Measurements from ENCODE around the gene MYOM1. TPM values are rescaled to one million over a fixed set of nuclear protein-coding genes. Genes with fewer than 3 reads are reported as not detected.

MYOM1 gene
- polyA plus RNA-seq, 1 experiment, result 0.02 TPM

DNA sequence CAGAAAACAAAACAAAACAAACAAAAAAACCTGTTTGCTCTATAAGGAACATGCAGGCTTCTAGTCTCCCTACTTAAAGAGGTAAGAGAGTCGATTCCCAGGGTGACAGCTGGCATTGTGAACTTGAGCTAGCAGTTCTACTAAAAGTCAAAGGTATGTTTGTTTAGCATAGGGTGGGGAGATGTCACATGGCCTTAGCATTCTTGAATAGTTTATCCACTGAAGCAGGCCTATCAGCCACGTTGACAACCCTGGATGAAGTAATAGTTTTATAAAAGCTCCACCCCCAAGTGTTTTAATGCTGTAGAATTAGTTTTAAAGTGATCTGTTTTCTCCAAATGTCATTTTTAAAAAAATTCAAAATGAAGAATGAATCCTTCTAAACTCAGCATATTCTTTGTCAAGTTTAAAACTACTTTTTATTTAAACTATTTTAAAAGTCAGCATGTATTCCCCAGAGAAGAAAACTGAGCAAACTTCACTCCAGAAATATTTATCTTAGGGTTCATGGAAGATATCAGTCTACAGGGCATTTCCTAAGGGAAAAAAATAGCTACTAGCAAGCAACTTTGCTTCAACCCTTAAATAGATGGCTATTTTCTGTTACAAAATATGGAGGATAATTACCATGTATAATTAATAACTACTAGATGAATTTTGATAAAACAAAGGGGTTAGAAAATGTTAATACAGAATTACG, 1.7 kb downstream of the MYOM1 start:
- H3K27ac ChIP-seq (ENCODE audit: low read depth, low read length), result no peak overlapping the region
- ChIA-PET CTCF (interaction anchor here (0.8 to 1.4 kb wide), 2 partner anchors 27 to 156 kb away, joined by 3 read pairs; no protein-coding TSS in a partner anchor), POLR2A (no interaction called here)
- peaks cover 5% of the 10 kb centered on the region for H3K27me3 ChIP-seq (ENCODE audit: control insufficient read depth, insufficient read depth, low read length)
- no peak overlapping the region for H3K4me3 ChIP-seq (ENCODE audit: low read depth, low read length)
- no peak for TF ChIP-seq CTCF (IDR thresholded peaks at IDR 0.05; ENCODE audit: low read depth, low read length)
- DNase-seq (ENCODE audit: low read depth, low spot score), result no peak
- H3K9me3 ChIP-seq (ENCODE audit: control insufficient read depth, insufficient read depth, low read length), result no peaks in the 10 kb centered on the region; the same call in 1 of the 2 replicates

GRCh38 chr18:3216987-3217386, 2.8 kb downstream of the MYOM1 start:
- DNase-seq (ENCODE audit: low read depth, low spot score), result no peak
- ChIA-PET CTCF (no interaction called here), POLR2A (no interaction called here)
- Histone ChIP-seq H3K9me3 (ENCODE audit: control insufficient read depth, insufficient read depth, low read length) (no peaks in the 10 kb centered on the region; the same call in 1 of the 2 replicates), H3K27ac (ENCODE audit: low read depth, low read length) (no peak overlapping the region), H3K27me3 (ENCODE audit: control insufficient read depth, insufficient read depth, low read length) (peaks cover 3% of the 10 kb centered on the region), H3K4me3 (ENCODE audit: low read depth, low read length) (no peak overlapping the region)
- no peak for TF ChIP-seq CTCF (IDR thresholded peaks at IDR 0.05; ENCODE audit: low read depth, low read length)

- Histone ChIP-seq H3K4me3 (ENCODE audit: low read depth, low read length) (no peak overlapping the region), H3K27me3 (ENCODE audit: control insufficient read depth, insufficient read depth, low read length) (no peaks in the 10 kb centered on the region), H3K27ac (ENCODE audit: low read depth, low read length) (no peak overlapping the region), H3K9me3 (ENCODE audit: control insufficient read depth, insufficient read depth, low read length) (no peaks in the 10 kb centered on the region; the same call in 1 of the 2 replicates)
- ChIA-PET POLR2A (no interaction called here), CTCF (no interaction called here)
- DNase-seq (ENCODE audit: low read depth, low spot score), result no peak
- TF ChIP-seq CTCF (IDR thresholded peaks at IDR 0.05; ENCODE audit: low read depth, low read length), result no peak
These were observed 4.7 kb downstream of the MYOM1 start for GRCh38 chr18:3214855-3215637.

DNA sequence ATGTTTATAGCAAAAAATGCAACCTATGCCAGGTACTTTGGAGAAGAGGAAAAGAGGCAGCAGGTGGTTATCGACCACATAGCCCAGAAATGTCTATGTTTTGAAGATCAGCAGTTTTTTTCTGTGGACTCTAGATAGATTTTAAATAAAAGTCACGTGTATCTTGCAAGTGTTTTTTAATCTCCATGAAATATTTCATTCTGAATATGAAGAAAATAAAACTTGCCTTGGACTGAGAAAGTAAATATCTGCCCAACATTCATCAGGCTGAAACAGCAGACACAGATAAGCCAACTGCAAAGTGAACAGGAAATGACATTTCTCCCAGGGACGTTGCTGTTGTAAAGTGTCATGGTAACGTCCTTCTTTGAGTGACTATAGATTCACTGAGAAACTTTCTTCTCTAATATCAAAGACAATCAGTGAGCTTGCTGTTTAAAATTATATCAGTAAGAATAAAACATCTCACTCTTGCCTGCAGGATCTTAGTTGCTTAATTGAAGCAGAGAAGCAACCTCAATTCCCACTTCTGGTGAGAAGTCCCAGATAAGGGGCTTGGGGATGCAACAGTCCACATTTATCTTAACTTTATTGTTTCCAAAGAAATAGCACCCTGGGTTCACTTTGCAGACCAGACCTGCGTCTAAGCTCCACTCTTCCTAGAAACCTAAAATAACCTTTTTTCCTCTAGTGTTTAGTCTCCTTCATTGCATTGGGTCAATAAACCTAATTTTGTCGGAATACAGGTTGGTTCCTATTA, 6.3 kb downstream of the MYOM1 start:
- Histone ChIP-seq H3K4me3 (ENCODE audit: low read depth, low read length) (no peak overlapping the region), H3K27me3 (ENCODE audit: control insufficient read depth, insufficient read depth, low read length) (no peaks in the 10 kb centered on the region), H3K27ac (ENCODE audit: low read depth, low read length) (no peak overlapping the region), H3K9me3 (ENCODE audit: control insufficient read depth, insufficient read depth, low read length) (no peaks in the 10 kb centered on the region; the same call in 1 of the 2 replicates)
- TF ChIP-seq CTCF (IDR thresholded peaks at IDR 0.05; ENCODE audit: low read depth, low read length), result no peak
- ChIA-PET CTCF (interaction anchor here (1.8 kb wide), 1 partner anchor 84 kb away, joined by 4 read pairs; no protein-coding TSS in a partner anchor), POLR2A (no interaction called here)
- no peak for DNase-seq (ENCODE audit: low read depth, low spot score)

All from AG04450 (cell line).